ENCODE measurements around the gene TMEM135. TPM values are rescaled to one million over a fixed set of nuclear protein-coding genes. Genes with fewer than 3 reads are reported as not detected.

TMEM135 gene
- polyA plus RNA-seq (2012; ENCODE audit: insufficient read length, low read depth): 13.8 TPM

- TF ChIP-seq REST (IDR thresholded peaks at IDR 0.05; ENCODE audit: insufficient read depth in 1 of 2, low read depth in 2 of 2, low read length in 2 of 2) (peak in 1 of 2 experiments; percentile 15; a peak in 1 of 4 replicates), FOXP2 (optimal IDR thresholded peaks at IDR 0.05; ENCODE audit: borderline replicate concordance, extremely low read depth, extremely low read length, insufficient read depth) (peak; percentile 89), TAF1 (IDR thresholded peaks at IDR 0.05; ENCODE audit: borderline replicate concordance, insufficient read depth, low read length) (peak; percentile 89; the same call in 1 of the 2 replicates), POLR2AphosphoS5 (IDR thresholded peaks at IDR 0.05; ENCODE audit: low read depth, low read length) (peak; percentile 84), SIN3A (IDR thresholded peaks at IDR 0.05; ENCODE audit: borderline replicate concordance, insufficient read depth, low read length) (no peak)
These were observed at the start of gene TMEM135 for GRCh38 chr11:87037450-87038234. TMEM135 (plus strand) TSS chr11:87037934; CDS start chr11:87038046, 112 bp downstream.

GRCh38 chr11:86988351-86988881 lies 49.3 kb upstream of the TMEM135 start:
- TF ChIP-seq REST (IDR thresholded peaks at IDR 0.05; ENCODE audit: insufficient read depth in 1 of 2, low read depth in 2 of 2, low read length in 2 of 2) (no peak), FOXP2 (optimal IDR thresholded peaks at IDR 0.05; ENCODE audit: borderline replicate concordance, extremely low read depth, extremely low read length, insufficient read depth) (no peak), TAF1 (IDR thresholded peaks at IDR 0.05; ENCODE audit: borderline replicate concordance, insufficient read depth, low read length) (no peak), POLR2AphosphoS5 (IDR thresholded peaks at IDR 0.05; ENCODE audit: low read depth, low read length) (no peak), SIN3A (IDR thresholded peaks at IDR 0.05; ENCODE audit: borderline replicate concordance, insufficient read depth, low read length) (no peak)

- TF ChIP-seq POLR2AphosphoS5 (IDR thresholded peaks at IDR 0.05; ENCODE audit: low read depth, low read length): no peak
- no peak for TF ChIP-seq REST (IDR thresholded peaks at IDR 0.05; ENCODE audit: insufficient read depth in 1 of 2, low read depth in 2 of 2, low read length in 2 of 2)
- TF ChIP-seq TAF1 (IDR thresholded peaks at IDR 0.05; ENCODE audit: borderline replicate concordance, insufficient read depth, low read length): no peak
These were observed 47.7 kb upstream of the TMEM135 start for GRCh38 chr11:86990031-86990430.

GRCh38 chr11:86990515-86990914 lies 47.2 kb upstream of the TMEM135 start:
- TF ChIP-seq FOXP2 (optimal IDR thresholded peaks at IDR 0.05; ENCODE audit: borderline replicate concordance, extremely low read depth, extremely low read length, insufficient read depth) (no peak), POLR2AphosphoS5 (IDR thresholded peaks at IDR 0.05; ENCODE audit: low read depth, low read length) (no peak), REST (IDR thresholded peaks at IDR 0.05; ENCODE audit: insufficient read depth in 1 of 2, low read depth in 2 of 2, low read length in 2 of 2) (no peak), TAF1 (IDR thresholded peaks at IDR 0.05; ENCODE audit: borderline replicate concordance, insufficient read depth, low read length) (no peak), SIN3A (IDR thresholded peaks at IDR 0.05; ENCODE audit: borderline replicate concordance, insufficient read depth, low read length) (no peak)

Data from PFSK-1 (cell line).